Limb (tissue), 2 donors: Measurements from ENCODE around the gene C11orf68.
A peak's percentile ranks its signal among the peaks of the same experiment; 100 is the strongest.

Source experiments
- DNase-seq, 2 donors: peaks; one replicate each; pipeline ENCODE4 v3.0.0-alpha.2; 2016; ENCODE audit errors: extremely low spot score in 2 of 2

C11orf68 gene

DNA sequence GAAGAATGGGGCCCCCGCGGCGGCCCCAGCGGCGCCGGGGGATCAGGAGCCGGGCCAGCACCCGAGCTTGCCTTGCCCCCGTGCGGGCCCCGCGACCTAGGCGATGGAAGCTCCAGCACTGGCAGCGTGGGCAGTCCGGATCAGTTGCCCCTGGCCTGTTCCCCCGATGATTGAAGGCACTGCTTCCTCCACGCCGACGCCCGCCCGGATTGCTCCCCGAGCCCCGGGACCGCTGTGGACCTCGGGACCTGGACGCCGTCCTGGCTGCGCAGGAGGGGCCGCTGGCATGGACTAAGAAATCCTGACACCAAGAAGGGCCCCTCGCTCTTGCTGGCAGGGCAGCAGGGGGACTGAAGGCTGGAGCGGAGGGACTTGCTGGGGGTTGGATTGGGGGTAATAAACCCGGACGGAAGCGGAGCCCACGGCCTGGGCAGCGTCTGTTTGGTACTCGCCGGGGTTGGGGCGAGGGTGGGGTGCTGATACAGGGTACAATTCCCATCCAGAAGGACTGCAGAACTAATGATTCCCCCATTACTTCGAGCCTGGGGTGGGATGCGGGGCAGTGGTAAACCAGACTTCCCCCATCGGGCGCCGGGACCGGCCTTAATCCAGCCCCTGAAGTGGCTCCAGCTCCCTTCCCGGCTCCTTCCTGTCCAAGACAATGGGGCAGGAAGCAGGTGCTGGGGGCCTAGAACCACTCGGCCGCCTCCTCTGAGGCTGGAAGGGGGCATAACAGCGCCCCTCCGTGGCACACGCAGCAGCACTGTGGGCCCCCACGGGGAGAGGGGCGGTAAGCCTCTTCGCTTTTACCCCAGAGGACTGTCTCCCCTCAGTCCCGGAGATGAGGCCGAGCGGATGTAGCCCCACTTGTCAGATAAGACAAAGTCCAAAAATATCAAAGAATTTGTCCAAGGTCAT, 27.4 kb downstream of the C11orf68 start:
- no peak for DNase-seq

GRCh38 chr11:65890324-65891218, 28.3 kb downstream of the C11orf68 start, which contains the start of gene CCDC85B:
Gene CCDC85B, plus strand, starts transcription at chr11:65890673. Its CDS starts 111 bp downstream, at chr11:65890784.
- peak; percentile 96 to 99 for DNase-seq

GRCh38 chr11:65888163-65888814, 30.6 kb downstream of the C11orf68 start, which contains the start of gene FIBP:
Gene FIBP, minus strand, starts transcription at chr11:65888471. Its CDS starts 53 bp downstream, at chr11:65888418.
- peak; percentile 97 to 99 for DNase-seq

DNA sequence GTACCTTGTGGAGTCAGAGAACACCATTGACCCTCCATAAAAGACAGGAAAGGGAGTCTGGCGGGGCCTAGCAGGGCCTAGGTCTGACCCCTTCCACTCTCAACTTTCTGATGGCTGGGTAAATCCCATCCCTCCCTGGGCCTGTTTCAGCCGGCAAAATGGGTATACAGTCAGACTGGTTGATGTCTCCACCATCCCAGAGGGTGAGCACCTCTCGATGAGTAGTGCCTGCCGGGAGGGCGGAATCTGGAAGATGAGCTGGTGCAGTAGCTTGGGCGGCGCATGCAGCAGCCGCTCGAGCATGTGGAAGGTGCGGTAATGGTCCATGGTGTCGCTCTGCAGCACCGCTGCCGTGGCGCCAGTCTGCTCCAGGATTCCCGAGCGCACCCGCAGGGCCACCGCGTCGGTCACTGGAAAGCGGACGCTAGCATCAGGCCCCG, 31.1 kb downstream of the C11orf68 start:
- DNase-seq: no peak

DNA sequence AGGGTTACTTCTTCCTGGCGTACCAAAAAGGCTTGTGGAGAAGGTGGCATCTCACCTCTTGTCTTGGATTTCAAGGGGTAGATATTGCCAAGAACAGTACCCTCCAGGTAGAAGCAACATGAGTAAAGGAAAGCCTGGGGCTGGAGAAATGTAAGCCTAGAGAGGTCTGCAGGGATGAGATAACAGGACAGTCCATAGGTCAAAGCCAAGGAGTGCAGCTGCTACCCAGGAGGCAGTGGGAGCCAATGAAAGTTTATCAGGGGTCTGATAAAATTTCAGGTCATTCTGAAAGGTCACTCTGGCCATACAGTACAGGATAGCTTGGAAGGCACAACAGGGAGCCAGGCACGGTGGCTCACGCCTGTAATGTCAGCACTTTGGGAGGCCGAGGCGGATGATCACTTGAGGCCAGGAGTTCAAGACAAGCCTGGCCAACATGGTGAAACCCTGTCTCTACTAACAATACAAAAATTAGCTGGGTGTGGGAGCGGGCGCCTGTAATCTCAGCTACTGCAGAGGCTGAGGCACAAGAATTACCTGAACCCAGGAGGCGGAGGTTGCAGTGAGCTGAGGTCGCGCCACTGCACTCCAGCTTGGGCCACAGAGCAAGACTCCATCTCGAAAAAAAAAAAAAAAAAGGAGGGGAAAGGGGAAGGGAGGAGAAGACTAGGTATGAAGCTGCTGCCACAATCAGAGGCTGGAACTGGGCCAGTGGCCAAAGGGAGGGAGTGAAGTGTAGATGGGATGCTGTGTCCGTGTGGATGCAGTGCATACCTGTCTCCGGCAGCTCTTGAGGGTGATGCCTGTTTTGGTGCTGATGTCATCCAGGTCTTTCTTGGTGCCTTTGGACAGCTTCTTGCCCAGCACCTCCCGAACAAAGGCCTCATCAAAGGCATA, 31.8 kb downstream of the C11orf68 start:
- no peak for DNase-seq

DNA sequence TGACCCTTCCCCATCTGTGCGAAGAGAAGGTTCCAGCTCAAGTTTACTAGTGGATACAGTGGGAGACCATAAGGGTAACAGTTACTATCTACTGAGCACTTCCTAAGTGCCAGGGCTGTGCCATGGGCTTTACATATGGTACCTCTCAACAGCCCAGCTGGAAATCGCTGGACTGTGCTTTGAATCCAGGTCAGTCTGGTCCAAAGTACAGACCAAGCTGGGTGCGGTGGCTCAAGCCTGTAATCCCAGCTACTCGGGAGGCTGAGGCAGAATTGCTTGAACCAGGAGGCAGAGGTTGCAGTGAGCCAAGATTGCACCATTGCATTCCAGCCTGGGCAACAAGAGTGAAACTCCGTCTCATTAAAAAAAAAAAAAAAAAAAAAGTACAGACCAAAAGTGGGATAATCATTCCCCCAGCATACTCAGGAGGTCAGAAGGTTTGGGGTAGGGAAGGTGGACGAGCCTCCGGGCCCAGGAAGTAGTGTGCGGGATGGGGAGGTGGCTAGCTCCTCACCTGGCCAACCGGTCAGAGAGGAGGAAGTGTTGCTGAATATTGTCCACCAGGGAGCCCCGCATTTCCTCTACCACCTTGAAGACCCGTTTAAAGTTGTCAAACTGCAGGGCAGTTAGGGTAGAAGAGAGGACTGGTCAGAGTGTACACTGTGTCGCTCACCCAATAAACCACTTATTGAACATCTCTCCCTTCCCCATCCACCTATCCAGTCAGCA, 32.9 kb downstream of the C11orf68 start:
- DNase-seq: no peak

GRCh38 chr11:65885231-65885630, 33.6 kb downstream of the C11orf68 start:
- DNase-seq: no peak

DNA sequence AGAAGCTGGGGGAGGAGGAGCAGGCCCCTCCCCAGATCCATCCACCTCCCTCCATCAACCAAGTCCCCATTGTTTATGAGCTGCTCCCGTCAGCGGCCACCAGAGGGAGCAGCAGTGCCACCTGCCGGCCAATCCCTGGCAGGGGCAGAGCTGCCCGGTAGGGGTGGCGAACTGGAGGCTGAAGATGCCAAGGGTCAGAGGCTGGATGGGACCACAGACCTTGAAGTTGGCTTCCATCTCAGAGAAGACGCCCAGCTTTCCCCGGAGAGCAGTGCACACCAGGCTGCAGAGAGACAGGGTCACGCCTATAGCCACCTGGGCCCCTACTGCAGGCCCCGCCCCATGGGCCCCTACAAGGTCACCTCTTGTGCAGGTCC, 34.2 kb downstream of the C11orf68 start:
- DNase-seq: peak; percentile 66 to 83

- no peak for DNase-seq
Measured at GRCh38 chr11:65883786-65884715, 34.8 kb downstream of the C11orf68 start.

DNA sequence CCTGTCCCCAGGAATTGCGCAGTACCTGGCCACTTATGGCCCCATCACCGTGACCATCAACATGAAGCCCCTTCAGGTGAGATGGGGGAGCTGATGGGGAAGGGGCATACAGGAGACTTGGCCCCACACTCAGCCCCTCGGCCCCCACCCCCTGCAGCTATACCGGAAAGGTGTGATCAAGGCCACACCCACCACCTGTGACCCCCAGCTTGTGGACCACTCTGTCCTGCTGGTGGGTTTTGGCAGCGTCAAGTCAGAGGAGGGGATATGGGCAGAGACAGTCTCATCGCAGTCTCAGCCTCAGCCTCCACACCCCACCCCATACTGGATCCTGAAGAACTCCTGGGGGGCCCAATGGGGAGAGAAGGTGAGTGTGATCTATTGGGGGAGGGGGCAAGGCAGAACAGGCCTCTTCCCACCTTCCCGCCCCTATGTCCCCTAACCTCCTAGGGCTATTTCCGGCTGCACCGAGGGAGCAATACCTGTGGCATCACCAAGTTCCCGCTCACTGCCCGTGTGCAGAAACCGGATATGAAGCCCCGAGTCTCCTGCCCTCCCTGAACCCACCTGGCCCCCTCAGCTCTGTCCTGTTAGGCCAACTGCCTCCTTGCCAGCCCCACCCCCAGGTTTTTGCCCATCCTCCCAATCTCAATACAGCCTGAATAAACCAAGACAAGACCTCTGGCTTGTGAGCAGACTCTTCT, 35.7 kb downstream of the C11orf68 start:
- no peak for DNase-seq

- DNase-seq: no peak
Measured at GRCh38 chr11:65882120-65883057, 36.5 kb downstream of the C11orf68 start.

DNA sequence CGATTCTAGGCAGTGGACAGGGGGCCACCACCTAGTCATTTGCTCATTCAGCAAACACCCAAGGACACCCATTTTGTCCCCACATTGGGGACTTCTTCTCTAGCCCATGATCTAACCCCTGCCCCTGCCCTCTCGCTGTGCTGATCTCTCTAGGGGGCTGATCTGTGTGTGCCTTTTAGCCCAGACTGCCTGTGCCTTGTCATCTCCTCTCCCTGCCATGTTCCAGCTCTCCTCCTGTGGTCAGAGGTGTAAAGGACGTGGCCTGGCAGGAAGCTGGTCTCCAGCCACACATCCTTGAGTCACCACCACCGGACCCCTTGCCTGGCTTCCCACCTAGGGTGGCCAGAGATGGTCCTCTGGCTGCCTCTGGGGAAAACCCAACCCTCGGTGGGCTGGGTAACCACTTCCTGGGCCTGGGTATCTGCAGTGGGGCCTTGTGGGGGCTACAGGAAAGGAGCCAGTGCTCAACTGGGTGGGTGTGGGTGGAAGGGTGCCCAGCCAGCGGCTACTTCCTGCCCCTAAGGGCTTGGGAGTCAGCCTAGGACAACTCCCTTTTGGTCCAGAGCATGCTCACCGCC, 37.9 kb downstream of the C11orf68 start:
- no peak for DNase-seq

DNA sequence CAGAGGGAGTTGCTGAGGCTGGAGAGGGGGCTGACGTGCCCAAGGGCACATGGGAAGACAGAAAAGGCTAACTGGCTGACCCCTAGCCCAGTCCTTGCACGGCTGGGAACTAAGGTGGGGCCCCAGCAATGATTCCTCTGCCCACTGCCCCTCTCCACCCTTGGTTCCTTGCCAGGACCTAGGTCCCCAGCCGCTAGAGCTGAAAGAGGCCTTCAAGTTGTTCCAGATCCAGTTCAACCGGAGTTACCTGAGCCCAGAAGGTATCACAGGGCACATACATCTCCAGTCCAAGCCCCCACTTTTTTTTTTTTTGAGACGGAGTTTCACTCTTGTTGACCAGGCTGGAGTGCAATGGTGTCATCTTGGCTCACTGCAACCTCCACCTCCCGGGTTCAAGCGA, 38.8 kb downstream of the C11orf68 start:
- DNase-seq: no peak

DNA sequence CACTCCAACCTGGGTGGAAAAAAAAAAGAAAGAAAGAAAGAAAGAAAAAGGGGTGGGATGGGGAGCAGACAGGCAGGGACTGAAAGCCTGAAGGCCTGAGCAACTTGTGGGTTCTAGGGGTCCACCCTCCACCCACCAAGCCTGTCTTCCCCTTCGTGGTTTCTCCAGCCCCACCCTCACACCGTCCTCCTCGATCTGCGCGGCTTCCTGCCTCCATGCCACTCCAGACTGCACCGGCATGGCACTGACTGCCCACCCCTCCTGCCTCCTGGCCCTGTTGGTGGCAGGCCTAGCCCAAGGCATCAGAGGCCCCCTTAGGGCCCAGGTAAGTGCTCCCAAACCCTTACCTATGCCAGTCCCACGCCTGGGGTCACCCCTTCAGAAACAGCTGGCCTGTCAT, 39.2 kb downstream of the C11orf68 start, which contains the start of gene CTSW:
TSS of gene CTSW (plus strand) at position 221 of the 400 bp plus-strand sequence. CDS start at position 239, 18 bp downstream.
- no peak for DNase-seq

DNA sequence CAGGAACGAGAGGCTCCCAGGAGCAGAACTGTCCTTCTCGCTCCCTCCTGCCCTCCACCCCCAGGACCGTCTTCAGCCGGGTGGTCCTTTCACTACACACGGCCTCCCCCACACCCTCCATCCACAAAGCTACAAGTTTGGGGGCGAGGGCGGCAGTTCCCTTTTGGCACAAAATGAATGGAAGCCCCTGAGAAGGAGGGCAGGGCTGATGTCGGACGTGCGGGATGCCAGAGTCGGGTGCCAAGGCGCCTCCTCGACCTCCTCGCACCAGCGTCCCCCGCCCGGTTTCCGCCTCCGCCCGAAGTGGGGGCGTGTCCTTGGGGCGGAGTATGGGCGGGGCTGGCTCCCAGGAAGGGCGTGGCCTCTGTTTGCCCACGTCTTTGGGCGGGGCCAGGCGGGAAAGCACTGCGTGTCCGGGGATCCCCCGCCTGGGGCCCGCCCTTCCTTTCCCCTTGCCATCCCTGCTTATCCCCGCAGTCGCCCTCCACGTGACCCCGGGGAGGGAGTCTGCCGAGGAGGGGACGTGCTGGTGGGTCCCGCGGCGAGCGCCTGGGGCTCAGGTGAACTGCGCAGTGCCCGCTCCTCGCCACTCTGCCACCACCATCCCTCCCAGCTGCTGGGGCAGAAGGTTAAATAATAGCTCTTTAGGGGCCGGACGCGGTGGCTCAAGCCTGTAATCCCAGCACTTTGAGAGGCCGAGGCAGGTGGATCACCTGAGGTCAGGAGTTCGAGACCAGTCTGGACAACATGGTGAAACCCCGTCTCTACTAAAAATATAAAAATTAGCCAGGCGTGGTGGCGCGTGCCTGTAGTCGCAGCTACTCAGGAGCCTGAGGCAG, 45.3 kb downstream of the C11orf68 start:
- DNase-seq: peak; percentile 89 to 96
